ENCODE data around the gene GAS2L1.
"Not testable (repeated sequence)": the region's sequence is repeated elsewhere in the genome, so short reads cannot be mapped to it uniquely, and the experiment has no call there.

The GAS2L1 gene

DNA sequence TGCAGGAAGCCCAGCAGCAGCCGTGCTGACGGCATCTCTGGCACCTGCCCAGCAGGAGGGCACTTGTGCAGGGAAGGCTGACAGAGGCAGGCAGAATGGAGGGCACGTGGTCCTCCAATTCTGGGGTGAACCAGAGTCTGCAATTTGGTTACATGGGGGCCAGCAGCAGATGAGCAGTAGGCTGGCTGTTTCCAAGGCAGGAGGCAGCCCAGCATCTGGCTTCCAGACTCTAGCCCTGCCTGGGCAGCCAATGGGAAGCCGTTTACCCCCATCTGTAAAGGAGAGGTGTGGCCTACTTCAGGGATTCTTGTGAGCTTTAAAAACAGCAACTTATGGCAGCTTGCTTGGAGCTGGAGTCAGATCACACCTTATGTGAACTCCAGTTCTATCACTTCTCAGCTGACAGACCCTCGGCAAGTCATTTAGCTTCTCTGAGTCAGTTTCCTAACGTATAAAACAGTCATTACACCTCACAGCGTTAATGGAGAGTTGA is 36.9 kb downstream of the GAS2L1 start:
- no peaks in the 10 kb centered on the region for H3K27me3 ChIP-seq (ENCODE audit: control insufficient read depth, insufficient read depth, low read length)
- H3K27ac ChIP-seq (ENCODE audit: low read depth, low read length): no peak overlapping the region
- H3K4me1 ChIP-seq (ENCODE audit: control insufficient read depth, insufficient read depth, low read length): no peaks in the 10 kb centered on the region
- no peak overlapping the region for H3K9ac ChIP-seq (ENCODE audit: low read depth, low read length)
- H3K9me3 ChIP-seq (ENCODE audit: control insufficient read depth, insufficient read depth, low read length): no peaks in the 10 kb centered on the region
- H3K4me3 ChIP-seq (ENCODE audit: low read depth, low read length): no peak overlapping the region
- peaks cover 82% of the 10 kb centered on the region for H3K36me3 ChIP-seq (ENCODE audit: control insufficient read depth, insufficient read depth, low read length)

DNA sequence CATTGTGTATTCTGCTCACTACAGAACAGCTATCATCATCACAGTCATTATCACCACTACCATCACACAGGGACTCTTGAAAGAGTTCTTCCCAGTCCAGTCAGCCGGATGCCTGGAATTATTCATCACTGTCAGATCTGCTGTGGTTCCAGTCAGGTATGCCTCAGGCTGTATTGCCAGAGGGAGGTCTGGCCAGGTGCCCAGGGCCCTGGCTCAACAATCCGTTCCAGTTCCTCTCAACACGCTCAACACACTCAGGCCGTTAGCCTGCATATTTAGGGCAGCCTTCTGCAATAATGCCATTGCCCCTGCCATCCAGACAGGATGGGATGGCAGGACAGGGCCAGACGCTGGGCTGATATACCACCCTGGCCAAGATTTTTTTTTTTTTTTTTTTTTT is 37.7 kb downstream of the GAS2L1 start:
- Histone ChIP-seq H3K36me3 (ENCODE audit: control insufficient read depth, insufficient read depth, low read length) (peaks cover 82% of the 10 kb centered on the region), H3K4me3 (ENCODE audit: low read depth, low read length) (no peak overlapping the region), H3K9ac (ENCODE audit: low read depth, low read length) (no peak overlapping the region), H3K9me3 (ENCODE audit: control insufficient read depth, insufficient read depth, low read length) (no peaks in the 10 kb centered on the region), H3K27me3 (ENCODE audit: control insufficient read depth, insufficient read depth, low read length) (no peaks in the 10 kb centered on the region), H3K4me1 (ENCODE audit: control insufficient read depth, insufficient read depth, low read length) (no peaks in the 10 kb centered on the region), H3K27ac (ENCODE audit: low read depth, low read length) (no peak overlapping the region)

- not testable (repeated sequence) for H3K4me3 ChIP-seq (ENCODE audit: low read depth, low read length); H3K9me3 ChIP-seq (ENCODE audit: control insufficient read depth, insufficient read depth, low read length); H3K9ac ChIP-seq (ENCODE audit: low read depth, low read length); H3K4me1 ChIP-seq (ENCODE audit: control insufficient read depth, insufficient read depth, low read length); H3K27ac ChIP-seq (ENCODE audit: low read depth, low read length); H3K27me3 ChIP-seq (ENCODE audit: control insufficient read depth, insufficient read depth, low read length)
- H3K36me3 ChIP-seq (ENCODE audit: control insufficient read depth, insufficient read depth, low read length): peaks cover 87% of the 10 kb centered on the region
Observed at GRCh38 chr22:29344889-29345288, 38.4 kb downstream of the GAS2L1 start.

DNA sequence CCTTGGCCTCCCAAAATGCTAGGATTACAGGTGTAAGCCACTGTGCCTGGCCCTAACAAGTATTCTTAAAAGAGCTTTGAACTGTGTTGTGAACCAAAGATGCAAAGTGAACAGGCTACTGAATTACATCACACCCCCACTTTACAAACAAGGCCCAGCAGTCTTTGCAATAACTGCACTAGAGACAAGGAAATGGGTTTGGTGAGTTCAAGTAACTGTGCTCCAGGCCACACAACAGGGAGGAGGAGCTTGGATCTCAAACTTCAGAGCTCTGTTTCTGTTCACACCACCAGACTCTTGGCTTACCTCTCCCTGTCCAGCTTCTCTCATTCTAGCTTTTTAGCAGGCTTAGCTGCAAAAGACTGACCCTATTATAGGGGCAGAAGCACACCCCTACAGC is 39.5 kb downstream of the GAS2L1 start:
- peaks cover 87% of the 10 kb centered on the region for H3K36me3 ChIP-seq (ENCODE audit: control insufficient read depth, insufficient read depth, low read length)

GRCh38 chr22:29346659-29347058 is 40.2 kb downstream of the GAS2L1 start:
- Histone ChIP-seq H3K4me3 (ENCODE audit: low read depth, low read length) (no peak overlapping the region), H3K9ac (ENCODE audit: low read depth, low read length) (no peak overlapping the region), H3K4me1 (ENCODE audit: control insufficient read depth, insufficient read depth, low read length) (no peaks in the 10 kb centered on the region), H3K9me3 (ENCODE audit: control insufficient read depth, insufficient read depth, low read length) (no peaks in the 10 kb centered on the region), H3K27me3 (ENCODE audit: control insufficient read depth, insufficient read depth, low read length) (no peaks in the 10 kb centered on the region), H3K36me3 (ENCODE audit: control insufficient read depth, insufficient read depth, low read length) (peaks cover 87% of the 10 kb centered on the region), H3K27ac (ENCODE audit: low read depth, low read length) (no peak overlapping the region)

More for the DNA sequence above, 39.5 kb downstream of the GAS2L1 start:
- no peak overlapping the region for H3K27ac ChIP-seq (ENCODE audit: low read depth, low read length)
- no peak overlapping the region for H3K9ac ChIP-seq (ENCODE audit: low read depth, low read length)
- no peaks in the 10 kb centered on the region for H3K27me3 ChIP-seq (ENCODE audit: control insufficient read depth, insufficient read depth, low read length)
- no peaks in the 10 kb centered on the region for H3K9me3 ChIP-seq (ENCODE audit: control insufficient read depth, insufficient read depth, low read length)
- no peaks in the 10 kb centered on the region for H3K4me1 ChIP-seq (ENCODE audit: control insufficient read depth, insufficient read depth, low read length)
- no peak overlapping the region for H3K4me3 ChIP-seq (ENCODE audit: low read depth, low read length)

- Histone ChIP-seq H3K9ac (ENCODE audit: low read depth, low read length) (no peak overlapping the region), H3K36me3 (ENCODE audit: control insufficient read depth, insufficient read depth, low read length) (peaks cover 87% of the 10 kb centered on the region)
Observed at GRCh38 chr22:29348041-29348440, 41.6 kb downstream of the GAS2L1 start.

GRCh38 chr22:29348956-29349355 is 42.5 kb downstream of the GAS2L1 start:
- no peaks in the 10 kb centered on the region for H3K9me3 ChIP-seq (ENCODE audit: control insufficient read depth, insufficient read depth, low read length)
- no peak overlapping the region for H3K4me3 ChIP-seq (ENCODE audit: low read depth, low read length)
- peaks cover 88% of the 10 kb centered on the region for H3K36me3 ChIP-seq (ENCODE audit: control insufficient read depth, insufficient read depth, low read length)
- H3K9ac ChIP-seq (ENCODE audit: low read depth, low read length): no peak overlapping the region
- no peaks in the 10 kb centered on the region for H3K4me1 ChIP-seq (ENCODE audit: control insufficient read depth, insufficient read depth, low read length)
- H3K27me3 ChIP-seq (ENCODE audit: control insufficient read depth, insufficient read depth, low read length): no peaks in the 10 kb centered on the region
- no peak overlapping the region for H3K27ac ChIP-seq (ENCODE audit: low read depth, low read length)

More at GRCh38 chr22:29348041-29348440, 41.6 kb downstream of the GAS2L1 start:
- no peak overlapping the region for H3K27ac ChIP-seq (ENCODE audit: low read depth, low read length)
- no peaks in the 10 kb centered on the region for H3K4me1 ChIP-seq (ENCODE audit: control insufficient read depth, insufficient read depth, low read length)
- H3K4me3 ChIP-seq (ENCODE audit: low read depth, low read length): no peak overlapping the region
- no peaks in the 10 kb centered on the region for H3K27me3 ChIP-seq (ENCODE audit: control insufficient read depth, insufficient read depth, low read length)
- H3K9me3 ChIP-seq (ENCODE audit: control insufficient read depth, insufficient read depth, low read length): no peaks in the 10 kb centered on the region

GRCh38 chr22:29351042-29351441 is 44.6 kb downstream of the GAS2L1 start:
- Histone ChIP-seq H3K27ac (ENCODE audit: low read depth, low read length) (no peak overlapping the region), H3K9me3 (ENCODE audit: control insufficient read depth, insufficient read depth, low read length) (no peaks in the 10 kb centered on the region), H3K27me3 (ENCODE audit: control insufficient read depth, insufficient read depth, low read length) (no peaks in the 10 kb centered on the region), H3K4me3 (ENCODE audit: low read depth, low read length) (no peak overlapping the region), H3K9ac (ENCODE audit: low read depth, low read length) (no peak overlapping the region), H3K36me3 (ENCODE audit: control insufficient read depth, insufficient read depth, low read length) (peaks cover 96% of the 10 kb centered on the region), H3K4me1 (ENCODE audit: control insufficient read depth, insufficient read depth, low read length) (no peaks in the 10 kb centered on the region)

GRCh38 chr22:29351891-29352290 is 45.4 kb downstream of the GAS2L1 start:
- no peaks in the 10 kb centered on the region for H3K4me1 ChIP-seq (ENCODE audit: control insufficient read depth, insufficient read depth, low read length)
- H3K27ac ChIP-seq (ENCODE audit: low read depth, low read length): no peak overlapping the region
- no peak overlapping the region for H3K9ac ChIP-seq (ENCODE audit: low read depth, low read length)
- no peaks in the 10 kb centered on the region for H3K27me3 ChIP-seq (ENCODE audit: control insufficient read depth, insufficient read depth, low read length)
- H3K36me3 ChIP-seq (ENCODE audit: control insufficient read depth, insufficient read depth, low read length): peaks cover 95% of the 10 kb centered on the region
- no peaks in the 10 kb centered on the region for H3K9me3 ChIP-seq (ENCODE audit: control insufficient read depth, insufficient read depth, low read length)
- H3K4me3 ChIP-seq (ENCODE audit: low read depth, low read length): no peak overlapping the region

- no peak overlapping the region for H3K27ac ChIP-seq (ENCODE audit: low read depth, low read length)
- peaks cover 87% of the 10 kb centered on the region for H3K36me3 ChIP-seq (ENCODE audit: control insufficient read depth, insufficient read depth, low read length)
Observed at GRCh38 chr22:29352778-29353177, 46.3 kb downstream of the GAS2L1 start.

DNA sequence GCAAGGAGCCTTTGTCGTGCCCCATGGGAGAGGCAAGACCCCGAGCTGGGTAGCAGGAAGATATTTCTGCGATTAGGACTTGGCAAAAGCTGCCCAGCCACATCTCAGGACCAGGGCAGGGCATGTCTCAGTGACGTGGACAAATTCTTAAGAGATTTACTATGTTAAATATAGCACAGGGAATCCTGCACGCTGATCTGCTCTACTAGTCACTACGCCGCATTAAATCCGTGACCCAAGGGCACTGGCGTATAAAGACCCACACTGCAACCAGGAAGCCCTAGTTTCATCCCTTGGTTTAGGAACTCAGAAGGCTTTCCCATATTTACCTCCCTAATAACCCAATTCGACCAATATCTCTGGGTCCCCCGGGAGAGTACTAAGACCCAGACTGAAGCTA is 46.8 kb downstream of the GAS2L1 start:
- Histone ChIP-seq H3K27me3 (ENCODE audit: control insufficient read depth, insufficient read depth, low read length) (no peaks in the 10 kb centered on the region), H3K4me1 (ENCODE audit: control insufficient read depth, insufficient read depth, low read length) (no peaks in the 10 kb centered on the region), H3K27ac (ENCODE audit: low read depth, low read length) (no peak overlapping the region), H3K9me3 (ENCODE audit: control insufficient read depth, insufficient read depth, low read length) (no peaks in the 10 kb centered on the region), H3K4me3 (ENCODE audit: low read depth, low read length) (no peak overlapping the region), H3K36me3 (ENCODE audit: control insufficient read depth, insufficient read depth, low read length) (peaks cover 87% of the 10 kb centered on the region), H3K9ac (ENCODE audit: low read depth, low read length) (no peak overlapping the region)

More at GRCh38 chr22:29352778-29353177, 46.3 kb downstream of the GAS2L1 start:
- H3K4me1 ChIP-seq (ENCODE audit: control insufficient read depth, insufficient read depth, low read length): no peaks in the 10 kb centered on the region
- H3K27me3 ChIP-seq (ENCODE audit: control insufficient read depth, insufficient read depth, low read length): no peaks in the 10 kb centered on the region
- H3K9ac ChIP-seq (ENCODE audit: low read depth, low read length): no peak overlapping the region
- no peak overlapping the region for H3K4me3 ChIP-seq (ENCODE audit: low read depth, low read length)
- H3K9me3 ChIP-seq (ENCODE audit: control insufficient read depth, insufficient read depth, low read length): no peaks in the 10 kb centered on the region

DNA sequence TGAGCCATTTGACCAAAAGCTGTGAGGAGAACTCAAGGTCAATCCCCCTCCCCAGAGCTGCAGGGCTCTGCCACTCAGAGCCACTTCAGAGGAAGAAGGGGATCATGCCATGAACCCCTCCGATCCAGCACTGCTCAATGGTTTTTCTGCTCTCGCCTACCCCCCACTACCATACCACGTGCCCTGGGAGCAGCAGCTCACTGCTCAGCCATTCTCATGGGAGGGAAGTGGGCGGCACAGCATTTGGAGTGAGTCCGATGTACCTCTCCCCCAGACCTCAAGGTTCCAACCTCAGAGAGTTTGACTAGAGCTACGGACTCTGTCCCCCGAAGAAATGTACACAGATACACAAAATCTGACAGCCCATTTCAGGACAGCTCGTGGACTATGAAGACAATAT is 47.4 kb downstream of the GAS2L1 start:
- no peaks in the 10 kb centered on the region for H3K27me3 ChIP-seq (ENCODE audit: control insufficient read depth, insufficient read depth, low read length)
- H3K27ac ChIP-seq (ENCODE audit: low read depth, low read length): no peak overlapping the region
- no peak overlapping the region for H3K4me3 ChIP-seq (ENCODE audit: low read depth, low read length)
- H3K9me3 ChIP-seq (ENCODE audit: control insufficient read depth, insufficient read depth, low read length): no peaks in the 10 kb centered on the region
- no peak overlapping the region for H3K9ac ChIP-seq (ENCODE audit: low read depth, low read length)
- no peaks in the 10 kb centered on the region for H3K4me1 ChIP-seq (ENCODE audit: control insufficient read depth, insufficient read depth, low read length)
- H3K36me3 ChIP-seq (ENCODE audit: control insufficient read depth, insufficient read depth, low read length): peaks cover 87% of the 10 kb centered on the region

All from HUES48 (cell line).